NCI-H2107 treated with DMSO at 0.1 percent for 48 hours (cell line): ENCODE data around the gene GHSR.

Experiments used
- DNase-seq: peaks from one replicate; lab custom pipeline; 2025; ENCODE audit not compliant: unreplicated experiment; lab: John Stamatoyannopoulos, UW

Gene GHSR

GRCh38 chr3:172447611-172448579 is at the start of gene GHSR:
TSS of gene GHSR (minus strand) at chr3:172448456. CDS start at chr3:172448413, 43 bp downstream.
- no peak for DNase-seq

- peak; percentile 85 for DNase-seq
These were observed 42.0 kb upstream of the GHSR start for GRCh38 chr3:172490198-172490669.

GRCh38 chr3:172478116-172478515 is 29.9 kb upstream of the GHSR start:
- no peak for DNase-seq

GRCh38 chr3:172476347-172476746 is 28.1 kb upstream of the GHSR start:
- no peak for DNase-seq

- DNase-seq = no peak
These were observed 27.4 kb upstream of the GHSR start for GRCh38 chr3:172475703-172476102.

GRCh38 chr3:172471903-172472302 is 23.6 kb upstream of the GHSR start:
- no peak for DNase-seq

GRCh38 chr3:172470588-172470987 is 22.3 kb upstream of the GHSR start:
- no peak for DNase-seq

- DNase-seq = no peak
These were observed 19.0 kb upstream of the GHSR start for GRCh38 chr3:172467170-172467824.

- no peak for DNase-seq
These were observed 18.4 kb upstream of the GHSR start for GRCh38 chr3:172466553-172467130.

GRCh38 chr3:172465281-172465680 is 17.0 kb upstream of the GHSR start:
- no peak for DNase-seq

- no peak for DNase-seq
These were observed 16.1 kb upstream of the GHSR start for GRCh38 chr3:172464306-172464705.

GRCh38 chr3:172461530-172462138 is 13.4 kb upstream of the GHSR start:
- DNase-seq = peak; percentile 73

GRCh38 chr3:172456404-172456803 is 8.1 kb upstream of the GHSR start:
- no peak for DNase-seq

- no peak for DNase-seq
These were observed 5.9 kb upstream of the GHSR start for GRCh38 chr3:172454180-172454579.

GRCh38 chr3:172449466-172450149 is 1.4 kb upstream of the GHSR start:
- no peak for DNase-seq

GRCh38 chr3:172448661-172449465 is 607 bp upstream of the GHSR start:
- no peak for DNase-seq

GRCh38 chr3:172446198-172446597 is 2.1 kb downstream of the GHSR start:
- DNase-seq = no peak

GRCh38 chr3:172444821-172445220 is 3.4 kb downstream of the GHSR start:
- DNase-seq = no peak

- DNase-seq = no peak
These were observed 5.7 kb downstream of the GHSR start for GRCh38 chr3:172442606-172443005.

- no peak for DNase-seq
These were observed 6.7 kb downstream of the GHSR start for GRCh38 chr3:172441581-172441980.
